GM12872 (cell line): ENCODE measurements around the gene ADORA3.

ENCODE experiments used
- CTCF ChIP-seq: IDR thresholded peaks from 3 replicates; pipeline ENCODE4 v1.5.1; 2011; ENCODE audit warnings: low read depth, mild to moderate bottlenecking, low read length, moderate library complexity; ENCODE audit not compliant: insufficient read depth

The ADORA3 gene

GRCh38 chr1:111481387-111482221 is 21.8 kb downstream of the ADORA3 start:
- TF ChIP-seq CTCF, result peak; percentile 83

GRCh38 chr1:111480674-111481073 is 22.8 kb downstream of the ADORA3 start:
- TF ChIP-seq CTCF, result no peak

- no peak for TF ChIP-seq CTCF
These were observed 26.6 kb downstream of the ADORA3 start for GRCh38 chr1:111476761-111477309.

- TF ChIP-seq CTCF, result no peak
These were observed 27.2 kb downstream of the ADORA3 start for GRCh38 chr1:111476214-111476613.

- TF ChIP-seq CTCF, result no peak
These were observed 27.7 kb downstream of the ADORA3 start for GRCh38 chr1:111475701-111476100.

- TF ChIP-seq CTCF, result no peak
These were observed 28.9 kb downstream of the ADORA3 start for GRCh38 chr1:111474521-111474920.

- TF ChIP-seq CTCF, result no peak
These were observed 29.3 kb downstream of the ADORA3 start for GRCh38 chr1:111474106-111474505.
